ENCODE results near the gene FEN1. TPM values are rescaled to one million over a fixed set of nuclear protein-coding genes. Genes with fewer than 3 reads are reported as not detected.

FEN1 gene, protein sequence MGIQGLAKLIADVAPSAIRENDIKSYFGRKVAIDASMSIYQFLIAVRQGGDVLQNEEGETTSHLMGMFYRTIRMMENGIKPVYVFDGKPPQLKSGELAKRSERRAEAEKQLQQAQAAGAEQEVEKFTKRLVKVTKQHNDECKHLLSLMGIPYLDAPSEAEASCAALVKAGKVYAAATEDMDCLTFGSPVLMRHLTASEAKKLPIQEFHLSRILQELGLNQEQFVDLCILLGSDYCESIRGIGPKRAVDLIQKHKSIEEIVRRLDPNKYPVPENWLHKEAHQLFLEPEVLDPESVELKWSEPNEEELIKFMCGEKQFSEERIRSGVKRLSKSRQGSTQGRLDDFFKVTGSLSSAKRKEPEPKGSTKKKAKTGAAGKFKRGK
- total RNA-seq (9.2 and 9.8 TPM in 2 replicates), polyA plus RNA-seq (3.4 and 6.0 TPM in 2 replicates), polyA minus RNA-seq (11.1 and 12.6 TPM in 2 replicates)
- 13.9 TPM for total RNA-seq (2013)

DNA sequence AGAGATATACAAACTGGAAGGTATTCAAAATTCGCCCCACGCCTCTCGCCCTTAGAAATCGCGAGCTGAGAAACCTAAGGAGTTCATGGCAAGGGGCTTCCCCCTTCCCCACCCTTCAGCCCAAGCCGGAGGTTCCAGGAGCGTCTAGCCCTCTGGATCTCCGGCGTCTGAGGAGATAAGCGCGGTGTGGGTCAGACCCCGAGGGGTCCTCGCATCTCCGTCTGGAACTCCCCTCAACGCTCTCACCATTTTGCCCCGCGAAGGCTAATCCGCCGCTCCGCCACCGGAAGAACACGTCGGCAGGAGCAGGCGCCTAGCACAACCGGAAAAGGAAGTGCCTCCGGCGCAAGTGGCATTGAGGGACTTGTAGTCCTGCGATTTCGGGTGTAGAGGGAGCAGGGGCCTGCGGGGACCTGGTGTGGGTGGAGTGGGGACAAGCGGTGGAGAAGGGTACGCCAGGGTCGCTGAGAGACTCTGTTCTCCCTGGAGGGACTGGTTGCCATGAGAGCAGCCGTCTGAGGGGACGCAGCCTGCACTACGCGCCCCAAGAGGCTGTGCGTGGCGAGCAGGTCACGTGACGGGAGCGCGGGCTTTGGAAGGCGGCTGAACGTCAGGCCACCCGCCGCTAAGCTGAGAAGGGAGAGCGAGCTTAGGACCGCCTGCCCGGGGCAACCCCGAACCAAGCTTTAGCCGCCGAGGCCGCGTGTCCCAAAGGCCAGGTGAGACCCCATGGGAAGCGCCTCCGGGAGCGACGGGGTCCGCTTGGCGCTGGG lies at the start of gene FEN1, which contains the start of gene TMEM258:
TSS of gene FEN1 (plus strand) at position 602 of the 773 bp plus-strand sequence. CDS start 2,451 bp downstream, outside the sequence.
TSS of gene TMEM258 (minus strand) at position 290 of the 773 bp plus-strand sequence. CDS start at position 249, 41 bp downstream.
- Histone ChIP-seq H4K20me1 (ENCODE audit: control insufficient read depth, insufficient read depth, low read length, poor library complexity, severe bottlenecking) (no peaks in the 10 kb centered on the region), H3K79me2 (ENCODE audit: control insufficient read depth, insufficient read depth, low read length) (peaks cover 76% of the 10 kb centered on the region)
- CTCF ChIA-PET: interaction anchor here (0.6 to 3.8 kb wide), 8 partner anchors 21 to 514 kb away, joined by 3 to 32 read pairs (median 9); no protein-coding TSS in a partner anchor

More for the DNA sequence above, at the start of gene FEN1, which contains the start of gene TMEM258:
- Histone ChIP-seq H2AFZ (ENCODE audit: insufficient read depth, low read depth, low read length, poor library complexity, severe bottlenecking) (peak within 1 kb of the TSS; percentile 99), H3K27ac (ENCODE audit: low read length in 2 of 2) (peak within 1 kb of the TSS; percentile 92 to 96), H3K9ac (ENCODE audit: low read length) (peak within 1 kb of the TSS; percentile 87), H3K4me2 (replicated peaks; ENCODE audit: low read depth, low read length, poor library complexity, severe bottlenecking) (peak within 1 kb of the TSS; percentile 80), H3K4me3 (ENCODE audit: control extremely low read depth in 1 of 5, extremely low read depth in 1 of 5, insufficient read depth in 1 of 5, low read depth in 2 of 5, low read length in 4 of 5) (peak within 1 kb of the TSS; percentile 80 to 94 (median 88)), H3K4me1 (ENCODE audit: control insufficient read depth in 2 of 2, insufficient read depth in 2 of 2, low read length in 2 of 2) (peaks cover 11 to 23% of the 10 kb centered on the region in 2 donors), H3K27me3 (replicated peaks in 1 of 4; ENCODE audit: control extremely low read depth in 1 of 4, control insufficient read depth in 3 of 4, insufficient read depth in 4 of 4, low read length in 3 of 4) (no peaks in the 10 kb centered on the region), H3K9me3 (ENCODE audit: control extremely low read depth in 1 of 3, control insufficient read depth in 2 of 3, insufficient read depth in 1 of 3, low read length in 2 of 3) (no peaks in the 10 kb centered on the region), H3K36me3 (replicated peaks in 1 of 2; ENCODE audit: control extremely low read depth in 1 of 2, control insufficient read depth in 1 of 2, extremely low read depth in 1 of 2, insufficient read depth in 2 of 2, low read length in 1 of 2) (peaks cover 0 to 36% of the 10 kb centered on the region in 2 experiments)
- intact Hi-C loops (cut with micrococcal nuclease): loop anchor here (1.0 to 5.0 kb wide), 6 partner anchors 25 to 880 kb away; partner anchors contain the start of genes FADS1 and TMEM109
- POLR2A ChIA-PET: interaction anchor here (0.7 to 1.9 kb wide), 3 partner anchors 89 to 331 kb away, joined by 3 to 6 read pairs (median 3); partner anchors contain the start of gene INCENP
- H3K4me3 Mint-ChIP-seq: peak within 1 kb of the TSS; percentile 93
- DNase-seq: peak; percentile 96
- peak; percentile 91 for ATAC-seq (ENCODE audit: low read depth)
- under 1% methylated on average over 54 of the region's 61 CpGs for WGBS (ENCODE audit: insufficient coverage)
- H3K27ac Mint-ChIP-seq: peak within 1 kb of the TSS; percentile 97
- TF ChIP-seq, protein P1, sequence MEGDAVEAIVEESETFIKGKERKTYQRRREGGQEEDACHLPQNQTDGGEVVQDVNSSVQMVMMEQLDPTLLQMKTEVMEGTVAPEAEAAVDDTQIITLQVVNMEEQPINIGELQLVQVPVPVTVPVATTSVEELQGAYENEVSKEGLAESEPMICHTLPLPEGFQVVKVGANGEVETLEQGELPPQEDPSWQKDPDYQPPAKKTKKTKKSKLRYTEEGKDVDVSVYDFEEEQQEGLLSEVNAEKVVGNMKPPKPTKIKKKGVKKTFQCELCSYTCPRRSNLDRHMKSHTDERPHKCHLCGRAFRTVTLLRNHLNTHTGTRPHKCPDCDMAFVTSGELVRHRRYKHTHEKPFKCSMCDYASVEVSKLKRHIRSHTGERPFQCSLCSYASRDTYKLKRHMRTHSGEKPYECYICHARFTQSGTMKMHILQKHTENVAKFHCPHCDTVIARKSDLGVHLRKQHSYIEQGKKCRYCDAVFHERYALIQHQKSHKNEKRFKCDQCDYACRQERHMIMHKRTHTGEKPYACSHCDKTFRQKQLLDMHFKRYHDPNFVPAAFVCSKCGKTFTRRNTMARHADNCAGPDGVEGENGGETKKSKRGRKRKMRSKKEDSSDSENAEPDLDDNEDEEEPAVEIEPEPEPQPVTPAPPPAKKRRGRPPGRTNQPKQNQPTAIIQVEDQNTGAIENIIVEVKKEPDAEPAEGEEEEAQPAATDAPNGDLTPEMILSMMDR (IDR thresholded peaks at IDR 0.05): no peak
- no peak for TF ChIP-seq EZH2 (IDR thresholded peaks at IDR 0.05; ENCODE audit: borderline replicate concordance, insufficient read depth, low read depth, low read length, poor library complexity, severe bottlenecking)
- H3K9me3 Mint-ChIP-seq (ENCODE audit: insufficient read depth): no peaks in the 10 kb centered on the region
- peaks cover 34% of the 10 kb centered on the region for H3K4me1 Mint-ChIP-seq
- no peaks in the 10 kb centered on the region for H3K27me3 Mint-ChIP-seq

All from B cell (primary cell).